GM21367 (cell line): Measurements from ENCODE around the gene CCL7.

Source experiments
- ATAC-seq: cut with Tn5 transposase; IDR thresholded peaks from one replicate; pipeline ENCODE4 v1.9.1; 2021; ENCODE audit not compliant: unreplicated experiment

CCL7 gene

DNA sequence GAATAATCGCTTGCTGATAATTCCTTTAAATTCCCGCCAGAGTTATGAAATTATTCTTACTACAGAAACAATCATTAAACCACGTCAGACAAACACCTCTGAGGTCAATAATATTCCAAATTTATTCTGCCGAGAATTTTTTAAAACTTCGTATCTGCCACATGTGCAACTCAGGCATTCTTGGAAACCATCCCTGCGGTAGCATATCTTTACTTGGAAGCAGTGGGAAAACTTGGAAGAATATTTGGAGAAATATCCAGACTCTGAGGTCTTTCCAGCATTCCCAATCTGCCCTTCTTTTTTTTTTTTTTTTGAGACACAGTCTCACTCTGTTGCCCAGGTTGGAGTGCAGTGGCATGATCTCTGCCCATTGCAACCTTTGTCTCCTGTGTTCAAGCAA is 13.6 kb downstream of the CCL7 start:
- no peak for ATAC-seq

DNA sequence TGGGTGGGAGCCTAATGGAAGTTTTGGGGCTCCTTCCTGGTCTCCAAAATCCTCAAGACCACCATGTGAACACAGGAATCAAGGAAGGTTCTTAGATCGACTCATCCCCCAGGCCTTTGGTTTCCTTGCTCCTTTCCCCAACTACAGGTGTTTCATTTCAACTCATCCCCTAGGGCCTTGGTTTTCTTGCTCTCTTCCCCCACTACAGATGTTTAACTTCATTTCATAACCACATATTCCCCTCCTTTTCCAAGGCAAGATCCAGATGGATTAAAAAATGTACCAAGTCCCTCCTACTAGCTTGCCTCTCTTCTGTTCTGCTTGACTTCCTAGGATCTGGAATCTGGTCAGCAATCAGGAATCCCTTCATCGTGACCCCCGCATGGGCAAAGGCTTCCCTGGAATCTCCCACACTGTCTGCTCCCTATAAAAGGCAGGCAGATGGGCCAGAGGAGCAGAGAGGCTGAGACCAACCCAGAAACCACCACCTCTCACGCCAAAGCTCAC is 15.3 kb downstream of the CCL7 start, which contains the start of gene CCL11:
Gene CCL11 (plus strand): TSS at position 457 of the 507 bp plus-strand sequence. CDS start 67 bp downstream, outside the sequence.
- no peak for ATAC-seq

DNA sequence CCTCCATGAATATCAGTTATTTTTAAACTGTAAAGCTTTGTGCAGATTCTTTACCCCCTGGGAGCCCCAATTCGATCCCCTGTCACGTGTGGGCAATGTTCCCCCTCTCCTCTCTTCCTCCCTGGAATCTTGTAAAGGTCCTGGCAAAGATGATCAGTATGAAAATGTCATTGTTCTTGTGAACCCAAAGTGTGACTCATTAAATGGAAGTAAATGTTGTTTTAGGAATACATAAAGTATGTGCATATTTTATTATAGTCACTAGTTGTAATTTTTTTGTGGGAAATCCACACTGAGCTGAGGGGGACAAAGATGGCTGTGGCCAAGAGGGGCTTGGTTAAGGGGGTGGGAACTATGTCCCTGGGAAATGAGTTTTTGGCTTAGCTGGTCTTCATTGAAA is 17.9 kb downstream of the CCL7 start:
- ATAC-seq, result no peak

DNA sequence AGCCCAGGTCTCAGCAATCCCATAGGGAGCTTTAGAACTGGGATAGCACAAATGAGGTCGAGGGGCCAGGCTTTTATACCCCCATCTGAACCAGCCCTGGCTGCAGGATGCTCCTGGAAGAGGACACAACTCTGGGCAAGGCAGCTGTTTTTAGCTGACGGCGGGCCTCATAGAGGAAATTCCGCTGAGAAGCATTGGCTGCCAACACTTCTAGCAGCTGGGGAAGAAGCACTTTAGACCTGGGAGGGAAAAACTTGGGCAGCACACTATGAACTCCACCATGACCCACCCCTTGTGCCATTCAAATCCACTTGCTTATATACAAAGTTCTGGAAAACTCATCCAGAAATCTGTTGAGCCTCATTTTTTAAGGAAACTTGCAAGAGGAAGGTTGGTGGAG is 20.6 kb downstream of the CCL7 start:
- ATAC-seq, result no peak

DNA sequence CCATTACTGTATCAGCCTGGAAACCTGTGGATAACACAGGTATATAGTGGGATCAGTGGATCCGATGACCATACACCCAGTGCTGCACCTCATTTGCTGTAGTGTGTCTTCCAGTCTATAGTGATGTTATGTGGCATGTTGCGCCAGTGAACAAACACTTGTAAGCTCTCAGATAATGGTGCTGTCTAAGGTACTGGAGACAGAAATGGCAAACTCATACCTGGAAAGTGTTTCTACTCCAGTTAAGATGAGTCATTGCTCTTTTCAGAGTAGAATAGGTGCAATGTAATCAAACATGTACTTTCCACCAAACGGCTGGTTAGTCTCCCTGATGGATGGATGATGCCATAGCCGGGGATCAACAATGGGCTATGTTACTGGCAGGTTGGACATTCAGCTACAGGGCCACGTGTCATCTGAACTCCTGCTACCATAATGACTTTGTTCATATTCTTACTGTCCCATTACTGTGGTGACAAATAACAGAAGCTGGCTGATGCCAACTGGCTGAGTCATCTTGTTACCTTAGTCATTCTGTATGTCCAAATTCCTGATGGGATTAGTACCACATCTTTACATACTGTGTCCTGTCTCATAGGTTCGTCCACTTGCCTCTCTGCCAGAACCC is 21.8 kb downstream of the CCL7 start:
- ATAC-seq, result no peak

DNA sequence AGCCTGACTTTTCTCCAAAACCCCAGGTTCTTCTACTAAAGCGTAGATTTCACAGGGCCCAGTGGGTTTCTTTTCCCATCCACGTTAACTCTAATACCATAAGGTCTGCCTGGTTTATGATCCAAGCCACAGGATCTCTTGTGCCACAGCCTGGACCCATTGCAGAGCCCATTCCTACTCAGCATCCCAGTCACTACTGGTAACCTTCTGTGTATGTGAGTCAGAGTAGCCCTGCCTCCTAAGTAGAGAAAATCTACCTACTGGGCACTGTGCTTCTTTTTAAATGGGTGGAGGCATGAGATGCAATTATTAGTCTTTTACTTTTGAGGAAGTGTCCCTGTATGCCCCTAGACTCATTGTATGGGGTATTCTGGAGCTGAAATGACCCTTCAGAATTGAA is 29.0 kb downstream of the CCL7 start:
- no peak for ATAC-seq

DNA sequence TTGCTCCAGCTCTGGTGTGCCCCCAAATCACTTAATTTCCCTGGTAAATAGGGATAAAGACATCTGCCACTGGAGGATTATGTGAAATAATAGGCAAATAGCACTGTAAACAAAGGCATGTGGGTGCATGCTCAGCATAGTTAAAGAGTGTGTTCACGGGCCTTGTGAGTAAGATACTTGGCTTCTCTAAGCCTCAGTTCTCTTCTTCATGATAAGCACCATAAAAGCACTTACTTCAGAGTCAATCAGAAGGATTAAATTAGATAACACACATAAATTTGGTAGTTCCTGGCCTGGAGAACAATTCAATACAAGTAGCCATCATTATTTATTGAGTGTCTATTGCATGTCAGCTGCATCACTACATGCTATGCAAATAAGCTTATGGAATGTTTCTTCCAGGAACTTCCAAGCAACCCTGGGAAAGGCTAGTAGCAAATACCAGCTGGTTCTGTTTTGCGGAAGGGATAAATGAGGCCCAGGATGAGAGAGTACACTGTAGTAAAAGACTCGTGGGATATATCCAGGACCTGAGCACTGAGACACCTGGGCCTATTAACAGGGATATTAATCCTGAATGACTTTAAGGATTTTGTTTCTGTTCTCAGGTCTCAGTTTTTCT is 30.0 kb downstream of the CCL7 start:
- no peak for ATAC-seq

DNA sequence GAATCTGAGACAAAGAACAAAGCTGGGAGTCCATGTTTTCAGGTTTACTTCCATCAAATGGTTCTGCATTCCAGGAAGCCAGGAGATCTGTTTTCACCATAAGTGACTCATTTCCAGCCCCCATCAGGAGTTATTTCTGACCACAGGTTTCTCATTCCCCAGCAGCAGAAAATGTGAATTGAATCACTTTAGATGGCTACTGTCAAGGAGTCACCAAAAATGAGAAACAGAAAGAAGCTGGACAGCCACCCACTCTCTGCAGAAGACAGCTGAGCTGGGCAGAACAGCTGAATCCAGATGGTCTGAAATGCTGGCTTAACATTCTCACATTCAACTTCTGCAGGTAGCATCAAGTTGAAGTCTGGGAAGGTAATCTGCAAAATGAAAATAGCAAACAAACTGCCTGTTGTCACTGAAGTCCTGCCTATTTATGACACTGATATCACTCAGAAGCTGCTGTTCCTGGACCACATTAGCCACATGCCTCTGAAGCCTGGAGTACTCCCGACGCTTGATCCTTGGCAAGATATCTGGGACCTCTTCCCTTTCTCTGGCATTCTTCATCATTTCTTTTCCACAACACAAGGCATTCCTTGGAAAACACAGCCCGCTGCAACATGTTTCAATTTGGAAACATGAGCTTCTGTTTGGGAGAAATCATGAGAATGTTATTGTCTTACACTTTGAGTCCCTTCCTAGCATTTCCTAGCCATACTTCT is 30.8 kb downstream of the CCL7 start:
- ATAC-seq, result no peak

DNA sequence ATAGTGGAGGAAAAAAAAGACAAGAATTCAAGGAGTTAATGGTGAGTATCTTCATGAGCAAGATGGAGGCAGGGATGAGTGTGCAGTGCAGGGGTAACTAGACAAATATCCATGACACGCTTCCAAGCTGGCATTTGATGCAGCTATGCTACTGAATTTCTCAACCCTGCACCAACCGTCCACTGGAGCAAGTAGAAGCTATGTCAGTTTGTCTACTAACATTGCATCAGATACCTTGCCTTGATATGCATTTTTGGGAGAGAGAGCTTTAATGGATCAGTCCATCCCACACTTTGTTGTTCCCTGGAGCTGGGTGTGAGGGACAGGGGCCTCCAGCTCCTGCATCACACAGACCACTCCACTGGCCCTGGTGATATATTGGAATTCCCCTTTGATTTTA is 32.0 kb downstream of the CCL7 start:
- ATAC-seq, result no peak

DNA sequence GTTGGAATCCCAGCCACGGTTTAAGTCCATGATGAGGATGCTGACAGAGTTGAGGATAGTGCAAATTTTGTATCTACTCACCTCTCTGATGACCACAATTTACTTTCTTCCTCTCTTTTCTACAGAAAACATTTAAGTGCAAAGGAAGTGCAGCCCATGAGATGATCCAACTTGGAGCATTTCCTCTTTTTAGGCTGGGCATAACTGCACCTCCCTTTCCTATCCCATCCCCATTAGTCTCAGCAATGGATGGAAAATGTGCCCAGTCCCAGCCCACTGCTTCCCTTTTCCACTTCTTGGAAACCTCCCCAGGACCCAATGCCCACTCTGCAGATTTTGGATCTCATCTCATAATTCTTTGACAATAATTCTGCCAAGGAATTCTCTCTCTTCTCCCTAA is 32.6 kb downstream of the CCL7 start:
- no peak for ATAC-seq

DNA sequence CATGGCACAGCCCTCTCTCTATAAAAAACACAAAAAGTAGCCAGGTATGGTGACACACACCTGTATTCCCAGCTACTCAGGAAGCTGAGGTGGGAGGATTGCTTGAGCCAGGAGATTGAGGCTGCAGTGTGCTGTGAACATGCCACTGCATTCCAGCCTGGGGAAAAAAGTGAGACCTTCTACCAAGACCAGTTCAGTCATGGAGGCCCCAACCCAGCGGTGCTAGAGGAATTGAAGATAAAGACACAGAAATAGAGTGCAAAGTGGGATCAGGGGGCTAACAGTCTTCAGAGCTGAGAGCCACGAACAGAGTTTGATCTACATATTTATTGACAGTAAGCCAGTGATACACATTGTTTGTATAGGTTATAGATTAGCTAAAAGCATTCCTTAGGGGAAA is 33.6 kb downstream of the CCL7 start:
- ATAC-seq, result no peak

DNA sequence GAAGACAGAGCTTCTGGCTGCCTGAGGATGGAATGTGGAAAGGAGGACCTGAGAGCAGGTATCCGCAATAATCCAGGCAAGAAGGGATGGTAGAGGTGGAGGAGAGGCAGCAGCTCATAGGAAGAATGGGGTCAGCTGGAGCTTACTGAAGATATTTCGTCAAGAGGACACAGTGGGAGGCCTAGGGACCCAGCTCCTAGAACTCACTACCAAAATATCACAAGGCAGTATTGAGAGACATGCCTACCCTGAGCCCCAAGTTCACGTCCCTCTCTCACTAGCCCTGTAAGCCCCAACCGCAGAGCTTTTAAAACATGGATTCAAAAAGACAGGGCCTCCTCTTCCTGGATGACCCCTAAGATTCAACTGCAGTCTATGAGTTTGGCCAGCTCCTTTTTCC is 35.0 kb downstream of the CCL7 start:
- ATAC-seq, result no peak

DNA sequence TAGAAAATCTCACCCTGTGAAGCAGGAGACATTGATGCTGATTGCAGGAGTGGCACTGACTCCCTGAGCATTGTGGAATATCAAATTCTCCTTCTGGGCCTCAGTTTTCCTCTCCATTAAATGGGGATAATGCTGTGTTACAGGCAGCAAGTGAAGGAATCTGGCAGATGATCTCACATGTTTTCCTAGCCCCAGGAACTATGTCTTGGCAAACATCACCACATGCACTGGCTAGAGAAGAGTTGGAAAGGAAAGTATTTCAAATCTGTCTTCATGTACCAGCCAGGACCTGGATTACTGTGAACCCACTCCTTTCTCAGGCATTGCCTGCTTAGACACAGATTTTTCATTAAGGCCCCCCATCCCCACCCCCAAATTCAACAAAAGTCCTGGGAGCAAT is 35.6 kb downstream of the CCL7 start:
- no peak for ATAC-seq

DNA sequence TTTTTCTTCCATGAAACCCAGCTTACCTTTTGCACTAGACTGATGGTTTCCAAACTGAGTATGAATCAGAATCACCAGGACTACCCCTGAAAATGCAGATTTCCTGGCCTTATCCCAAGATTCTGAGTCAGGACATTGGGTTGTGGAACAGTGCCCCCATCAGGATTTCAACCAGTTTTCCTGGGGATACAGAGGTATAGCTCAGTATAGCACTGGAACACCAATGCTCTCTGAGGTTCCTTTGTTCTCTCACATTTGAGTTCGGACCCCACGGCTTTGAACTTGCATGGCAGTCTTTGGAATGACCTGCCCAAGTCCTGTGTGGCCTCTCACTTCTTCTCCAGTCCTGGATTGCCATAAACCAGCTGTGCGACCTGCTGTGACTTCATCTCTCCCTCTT is 36.4 kb downstream of the CCL7 start:
- ATAC-seq, result no peak

DNA sequence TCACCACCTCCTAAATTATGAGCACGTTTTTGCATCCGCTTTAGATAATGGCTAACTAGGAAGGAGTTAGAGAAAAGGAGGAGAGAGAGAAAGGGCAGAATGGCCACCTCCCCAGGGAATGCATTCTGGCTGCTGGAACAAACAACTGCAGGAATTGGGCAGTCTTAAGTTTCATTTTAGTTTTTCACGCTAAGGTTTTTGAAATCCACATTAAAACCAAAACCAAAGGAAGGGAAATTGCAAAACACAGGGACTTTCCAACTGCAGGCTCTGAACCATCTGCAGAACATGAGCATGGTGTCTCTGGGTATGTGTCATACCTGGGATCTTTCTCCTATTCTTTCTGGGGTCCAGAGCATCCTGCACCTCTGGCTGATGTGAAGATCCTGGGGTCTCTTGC is 37.1 kb downstream of the CCL7 start:
- no peak for ATAC-seq

DNA sequence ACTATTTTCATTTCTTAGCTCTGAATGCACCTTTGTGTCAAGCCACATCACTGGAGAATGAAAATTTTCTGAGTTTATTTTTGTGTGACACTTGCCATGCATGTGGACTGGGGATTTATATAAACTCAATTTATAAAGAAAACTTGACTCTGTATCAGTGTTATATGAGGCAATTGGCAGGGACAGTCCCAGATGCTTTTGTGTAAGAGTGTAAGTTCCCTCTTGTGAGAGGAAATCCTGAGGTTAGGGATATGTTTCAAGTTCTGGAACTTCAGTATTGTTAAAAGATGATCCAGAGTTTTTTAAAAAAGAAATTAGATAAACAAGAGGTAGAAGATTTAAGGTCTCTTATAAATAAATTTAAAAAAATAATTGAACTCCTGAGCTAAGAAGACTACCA is 38.4 kb downstream of the CCL7 start:
- no peak for ATAC-seq

DNA sequence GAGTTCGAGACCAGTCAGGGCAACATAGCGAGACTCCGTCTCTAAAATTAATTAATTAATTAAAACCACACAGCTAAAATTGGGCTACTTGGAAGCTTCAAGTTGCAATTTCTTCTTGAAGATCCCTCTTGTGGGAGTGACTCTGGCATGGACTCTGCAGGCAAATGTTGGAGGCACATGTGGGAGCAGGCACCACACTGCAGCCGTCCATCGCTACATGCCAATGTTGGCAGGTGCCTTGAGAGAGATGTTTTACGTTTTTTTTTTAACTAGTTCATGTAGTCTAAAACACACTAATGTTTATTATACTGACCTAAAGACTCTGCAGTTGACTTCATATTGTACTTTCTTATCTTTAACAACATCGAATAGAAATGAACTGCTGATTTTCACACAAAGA is 41.3 kb downstream of the CCL7 start:
- ATAC-seq, result no peak

DNA sequence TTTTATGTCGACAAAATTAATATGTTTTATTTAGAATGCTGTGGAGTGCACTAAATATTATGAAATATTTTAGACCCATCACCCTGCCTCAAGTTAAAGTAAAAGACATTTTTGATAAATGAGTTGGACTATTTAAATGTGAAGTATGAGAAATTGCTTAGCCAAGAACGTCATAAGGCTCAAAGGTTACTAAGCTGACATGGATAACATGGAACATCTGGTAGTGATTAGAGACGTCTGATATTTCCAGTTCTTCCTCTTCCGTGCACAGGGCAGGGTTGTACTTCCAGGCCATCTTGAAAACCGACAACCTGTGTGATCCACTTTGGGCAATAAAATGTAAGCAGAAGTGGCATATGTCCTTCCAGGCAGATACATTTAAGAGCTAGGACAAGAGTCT is 42.1 kb downstream of the CCL7 start:
- ATAC-seq, result no peak

DNA sequence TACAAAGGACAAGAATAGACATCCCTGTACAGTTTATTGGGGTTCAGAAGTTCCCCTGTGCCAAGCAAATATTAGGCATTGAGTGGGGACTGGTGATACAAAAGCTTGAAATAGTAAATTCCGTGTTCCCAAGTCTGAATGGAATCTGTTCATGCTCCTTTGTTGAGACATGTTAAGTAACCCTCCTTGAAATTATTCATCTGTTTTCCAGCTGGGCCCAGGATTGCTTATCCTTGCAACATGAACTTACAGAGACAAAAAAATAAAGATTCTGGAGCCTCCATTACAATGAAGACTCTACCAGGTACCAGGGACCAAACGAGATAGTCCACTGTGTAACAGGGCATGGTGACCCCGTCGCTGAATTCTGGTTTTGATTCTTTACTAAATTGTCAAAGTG is 43.1 kb downstream of the CCL7 start:
- ATAC-seq, result no peak

DNA sequence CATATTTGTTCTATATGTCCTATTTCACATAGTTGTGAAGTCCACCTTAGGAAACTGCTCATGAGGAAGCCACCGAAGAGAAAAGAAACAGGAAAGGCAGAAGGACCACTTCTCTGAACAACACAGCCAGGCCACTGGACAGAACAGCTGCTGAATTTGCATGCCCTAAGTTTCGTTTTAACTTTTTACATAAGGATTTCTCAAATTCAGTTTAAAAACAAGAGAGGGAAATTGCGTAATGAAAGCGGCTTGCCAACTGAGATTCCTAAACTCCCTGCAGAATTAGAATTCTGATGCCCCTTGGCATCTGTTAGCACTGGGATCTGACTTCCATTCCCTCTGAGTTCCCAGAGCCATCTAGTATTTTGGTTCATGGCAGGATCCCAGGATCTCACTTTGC is 44.3 kb downstream of the CCL7 start:
- ATAC-seq, result no peak

DNA sequence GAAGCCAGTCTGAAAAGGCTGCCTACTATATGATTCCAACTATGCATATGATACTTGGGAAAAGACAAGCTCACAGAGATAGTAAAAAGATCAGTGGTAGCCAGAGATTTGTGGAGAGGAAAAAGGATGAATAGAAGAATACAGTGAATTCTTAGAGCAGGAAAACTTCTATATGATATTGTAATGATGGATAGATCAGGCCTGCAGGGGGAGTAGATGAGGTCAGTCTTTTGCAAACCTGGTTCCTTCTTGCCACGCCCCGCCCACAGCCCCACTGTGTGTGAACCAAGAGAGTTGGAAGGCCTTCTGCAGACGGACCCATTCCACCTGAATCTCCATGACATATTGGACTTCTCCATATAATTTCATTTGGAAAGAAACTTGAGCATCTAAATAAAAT is 48.5 kb downstream of the CCL7 start:
- ATAC-seq, result no peak

DNA sequence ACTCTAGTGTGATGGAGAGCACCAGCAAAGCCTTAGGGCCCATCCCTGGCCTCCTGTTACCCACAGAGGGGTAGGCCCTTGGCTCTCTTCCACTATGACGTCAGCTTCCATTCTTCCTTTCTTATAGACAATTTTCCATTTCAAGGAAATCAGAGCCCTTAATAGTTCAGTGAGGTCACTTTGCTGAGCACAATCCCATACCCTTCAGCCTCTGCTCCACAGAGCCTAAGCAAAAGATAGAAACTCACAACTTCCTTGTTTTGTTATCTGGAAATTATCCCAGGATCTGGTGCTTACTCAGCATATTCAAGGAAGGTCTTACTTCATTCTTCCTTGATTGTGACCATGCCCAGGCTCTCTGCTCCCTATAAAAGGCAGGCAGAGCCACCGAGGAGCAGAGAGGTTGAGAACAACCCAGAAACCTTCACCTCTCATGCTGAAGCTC is 49.0 kb downstream of the CCL7 start, which contains the start of gene CCL8:
Gene CCL8 (plus strand): TSS at position 397 of the 445 bp plus-strand sequence. CDS start 67 bp downstream, outside the sequence.
- no peak for ATAC-seq
